ENCODE results near the gene RIPOR2.

The RIPOR2 gene

GRCh38 chr6:24838081-24838480 is 97.7 kb downstream of the RIPOR2 start:
- in situ Hi-C loops (cut with HindIII; ENCODE audit: low sequenced_read_pairs) = no loop called here
- no peak overlapping the region for H3K4me3 ChIP-seq (ENCODE audit: low read depth, low read length)
- TF ChIP-seq, protein P1, sequence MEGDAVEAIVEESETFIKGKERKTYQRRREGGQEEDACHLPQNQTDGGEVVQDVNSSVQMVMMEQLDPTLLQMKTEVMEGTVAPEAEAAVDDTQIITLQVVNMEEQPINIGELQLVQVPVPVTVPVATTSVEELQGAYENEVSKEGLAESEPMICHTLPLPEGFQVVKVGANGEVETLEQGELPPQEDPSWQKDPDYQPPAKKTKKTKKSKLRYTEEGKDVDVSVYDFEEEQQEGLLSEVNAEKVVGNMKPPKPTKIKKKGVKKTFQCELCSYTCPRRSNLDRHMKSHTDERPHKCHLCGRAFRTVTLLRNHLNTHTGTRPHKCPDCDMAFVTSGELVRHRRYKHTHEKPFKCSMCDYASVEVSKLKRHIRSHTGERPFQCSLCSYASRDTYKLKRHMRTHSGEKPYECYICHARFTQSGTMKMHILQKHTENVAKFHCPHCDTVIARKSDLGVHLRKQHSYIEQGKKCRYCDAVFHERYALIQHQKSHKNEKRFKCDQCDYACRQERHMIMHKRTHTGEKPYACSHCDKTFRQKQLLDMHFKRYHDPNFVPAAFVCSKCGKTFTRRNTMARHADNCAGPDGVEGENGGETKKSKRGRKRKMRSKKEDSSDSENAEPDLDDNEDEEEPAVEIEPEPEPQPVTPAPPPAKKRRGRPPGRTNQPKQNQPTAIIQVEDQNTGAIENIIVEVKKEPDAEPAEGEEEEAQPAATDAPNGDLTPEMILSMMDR (IDR thresholded peaks at IDR 0.05; ENCODE audit: low read depth, low read length) = no peak
- no peak for DNase-seq (ENCODE audit: low read depth, low spot score)

GRCh38 chr6:24836109-24836508 is 99.7 kb downstream of the RIPOR2 start:
- peak; percentile 49 for DNase-seq (ENCODE audit: low read depth, low spot score)
- no peak overlapping the region for H3K4me3 ChIP-seq (ENCODE audit: low read depth, low read length)
- in situ Hi-C loops (cut with HindIII; ENCODE audit: low sequenced_read_pairs) = no loop called here
- TF ChIP-seq, protein P1 (IDR thresholded peaks at IDR 0.05; ENCODE audit: low read depth, low read length) = no peak

GRCh38 chr6:24833711-24834386 is 101.9 kb downstream of the RIPOR2 start:
- in situ Hi-C loops (cut with HindIII; ENCODE audit: low sequenced_read_pairs) = no loop called here
- H3K4me3 ChIP-seq (ENCODE audit: low read depth, low read length) = no peak overlapping the region
- TF ChIP-seq, protein P1 (IDR thresholded peaks at IDR 0.05; ENCODE audit: low read depth, low read length) = no peak
- no peak for DNase-seq (ENCODE audit: low read depth, low spot score)

- no peak for DNase-seq (ENCODE audit: low read depth, low spot score)
- no peak overlapping the region for H3K4me3 ChIP-seq (ENCODE audit: low read depth, low read length)
- in situ Hi-C loops (cut with HindIII; ENCODE audit: low sequenced_read_pairs) = no loop called here
- TF ChIP-seq, protein P1 (IDR thresholded peaks at IDR 0.05; ENCODE audit: low read depth, low read length) = no peak
Observed at GRCh38 chr6:24832794-24833193, 103.0 kb downstream of the RIPOR2 start.

DNA sequence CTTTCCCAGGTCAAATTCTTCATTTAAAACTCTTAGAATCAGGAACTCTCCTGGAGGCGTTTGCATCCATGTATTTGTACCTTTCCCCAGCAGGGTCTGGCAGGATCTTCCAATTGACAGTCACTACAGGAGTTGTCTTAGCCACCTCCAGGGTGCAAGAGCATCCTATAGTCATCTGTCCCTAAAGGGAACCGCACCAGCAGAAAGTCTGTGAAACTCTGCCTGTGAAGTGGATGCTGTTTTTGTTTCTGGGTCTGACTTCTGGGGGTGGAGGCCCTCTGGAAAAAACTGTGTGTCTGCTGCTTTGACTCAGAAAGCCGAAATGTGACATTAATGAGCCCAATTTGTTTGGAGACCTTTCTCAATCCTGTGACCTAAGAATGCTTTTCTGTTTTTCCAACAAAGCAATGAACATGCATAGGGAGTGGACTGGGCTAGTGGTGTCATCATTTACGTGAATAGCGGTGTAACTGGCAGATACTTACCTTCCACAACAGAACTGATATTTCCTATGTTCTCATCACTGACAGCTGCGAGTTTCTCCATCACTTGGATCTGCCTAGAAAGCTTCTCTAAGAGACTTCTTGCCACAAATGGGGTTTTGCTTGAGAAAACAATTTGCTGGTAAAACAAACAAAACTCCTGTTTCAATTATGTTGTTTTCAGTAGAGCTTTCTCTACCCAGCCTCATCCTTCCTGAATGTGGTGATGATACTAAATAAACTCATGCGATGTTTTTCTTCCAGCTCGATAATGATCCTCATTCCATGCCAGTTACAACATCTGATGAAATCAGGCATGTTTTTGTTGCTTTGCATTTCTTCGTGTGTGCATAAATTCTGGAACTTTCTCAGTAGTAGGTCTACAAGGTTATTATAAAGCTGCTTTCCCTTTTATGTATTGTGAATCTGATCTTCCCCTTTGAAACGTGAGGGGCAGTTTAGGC is 103.7 kb downstream of the RIPOR2 start:
- TF ChIP-seq, protein P1 (IDR thresholded peaks at IDR 0.05; ENCODE audit: low read depth, low read length) = no peak
- in situ Hi-C loops (cut with HindIII; ENCODE audit: low sequenced_read_pairs) = no loop called here
- H3K4me3 ChIP-seq (ENCODE audit: low read depth, low read length) = no peak overlapping the region
- DNase-seq (ENCODE audit: low read depth, low spot score) = peak; percentile 39

DNA sequence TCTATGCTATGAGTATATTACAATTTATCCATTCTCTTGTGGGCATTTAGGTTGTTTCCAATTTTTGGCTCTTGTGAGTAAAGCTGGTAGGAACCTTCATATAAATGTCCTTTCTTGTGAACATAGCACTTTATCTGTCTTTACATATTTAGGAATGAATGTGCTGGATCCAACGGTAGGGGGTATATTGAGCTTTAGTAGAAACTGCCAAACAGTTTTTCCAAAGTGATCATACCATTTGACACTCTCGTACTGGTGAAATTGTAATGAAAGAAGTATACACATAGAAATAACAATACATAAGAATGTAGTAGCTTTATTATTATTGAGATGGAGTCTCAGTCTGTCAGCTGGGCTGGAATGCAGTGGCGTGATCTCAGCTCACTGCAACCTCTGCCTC is 106.1 kb downstream of the RIPOR2 start:
- in situ Hi-C loops (cut with HindIII; ENCODE audit: low sequenced_read_pairs) = no loop called here
- TF ChIP-seq, protein P1 (IDR thresholded peaks at IDR 0.05; ENCODE audit: low read depth, low read length) = no peak
- no peak for DNase-seq (ENCODE audit: low read depth, low spot score)
- H3K4me3 ChIP-seq (ENCODE audit: low read depth, low read length) = no peak overlapping the region

Data from astrocyte of the spinal cord (primary cell).